Lower lobe of right lung (tissue), 2 donors: ENCODE measurements around the gene MEGF9. TPM values are rescaled to one million over a fixed set of nuclear protein-coding genes. Genes with fewer than 3 reads are reported as not detected.

Experiments
- ATAC-seq, 2 donors: fragments of 200-7000 bp; cut with Tn5 transposase; one replicate each; pipeline ENCODE4 v1.9.1; 2020 to 2022; ENCODE audit warnings: mild to moderate bottlenecking in 2 of 2, moderate library complexity in 2 of 2
- DNase-seq: peaks from one replicate; pipeline ENCODE4 v3.0.0-alpha.2; 2020
- H3K27ac ChIP-seq: fragments of 200-600 bp; one replicate; pipeline ENCODE4 v1.8.0; 2022
- H3K27me3 ChIP-seq: fragments of 200-600 bp; one replicate; pipeline ENCODE4 v1.8.0; 2022; ENCODE audit warnings: low read depth
- H3K36me3 ChIP-seq: fragments of 200-600 bp; one replicate; pipeline ENCODE4 v1.8.0; 2022; ENCODE audit warnings: mild to moderate bottlenecking
- H3K4me1 ChIP-seq: fragments of 200-600 bp; one replicate; pipeline ENCODE4 v1.8.0; 2022
- H3K4me3 ChIP-seq: fragments of 200-600 bp; one replicate; pipeline ENCODE4 v1.8.0; 2022; ENCODE audit warnings: mild to moderate bottlenecking
- H3K9me3 ChIP-seq: fragments of 200-600 bp; one replicate; pipeline ENCODE4 v1.8.0; 2022
- intact Hi-C: fragments of 100-400 bp; cut with DNase I; formaldehyde crosslinking; loops from one replicate; pipeline ENCODE4 v1.11.0; 2022
- total RNA-seq: library from RNA; stranded (reverse); fragmentation: NEBNext Ultra II Directional; extraction: Animal tissue kit (Norgen Biotek cat#: 25700); gene quantifications from one replicate; pipeline ENCODE4 v1.2.1, GENCODE V29; 2021
- TF ChIP-seq, protein P1 (sequence below): fragments of 200-600 bp; IDR thresholded peaks from one replicate; pipeline ENCODE4 v1.8.0; 2022; ENCODE audit warnings: antibody characterized with exemption, mild to moderate bottlenecking
- donor health status: DM: no; HTN: yes; CAD: no; lungs with severe emphysema.

Gene MEGF9
- total RNA-seq, 1 donor from 2014 or later = 71.1 TPM

DNA sequence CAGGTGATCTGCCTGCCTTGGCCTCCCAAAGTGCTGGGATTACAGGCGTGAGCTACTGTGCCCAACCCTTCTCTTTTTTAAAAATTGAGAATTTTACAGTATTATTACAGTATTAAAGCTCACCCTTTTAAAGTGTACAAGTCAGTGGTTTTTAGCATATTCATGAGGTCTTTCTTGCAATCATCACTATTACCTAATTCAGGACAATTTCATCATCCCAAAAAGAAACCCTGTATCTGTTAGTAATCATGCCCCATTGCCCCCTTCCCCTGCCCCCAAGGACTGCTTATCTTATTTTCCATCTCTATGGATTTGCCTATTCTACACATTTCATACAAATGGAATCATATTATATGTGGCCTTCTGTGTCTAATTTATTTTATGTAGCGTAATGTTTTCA is 22.6 kb upstream of the MEGF9 start:
- H3K27ac ChIP-seq = peak overlapping the region; percentile 51

DNA sequence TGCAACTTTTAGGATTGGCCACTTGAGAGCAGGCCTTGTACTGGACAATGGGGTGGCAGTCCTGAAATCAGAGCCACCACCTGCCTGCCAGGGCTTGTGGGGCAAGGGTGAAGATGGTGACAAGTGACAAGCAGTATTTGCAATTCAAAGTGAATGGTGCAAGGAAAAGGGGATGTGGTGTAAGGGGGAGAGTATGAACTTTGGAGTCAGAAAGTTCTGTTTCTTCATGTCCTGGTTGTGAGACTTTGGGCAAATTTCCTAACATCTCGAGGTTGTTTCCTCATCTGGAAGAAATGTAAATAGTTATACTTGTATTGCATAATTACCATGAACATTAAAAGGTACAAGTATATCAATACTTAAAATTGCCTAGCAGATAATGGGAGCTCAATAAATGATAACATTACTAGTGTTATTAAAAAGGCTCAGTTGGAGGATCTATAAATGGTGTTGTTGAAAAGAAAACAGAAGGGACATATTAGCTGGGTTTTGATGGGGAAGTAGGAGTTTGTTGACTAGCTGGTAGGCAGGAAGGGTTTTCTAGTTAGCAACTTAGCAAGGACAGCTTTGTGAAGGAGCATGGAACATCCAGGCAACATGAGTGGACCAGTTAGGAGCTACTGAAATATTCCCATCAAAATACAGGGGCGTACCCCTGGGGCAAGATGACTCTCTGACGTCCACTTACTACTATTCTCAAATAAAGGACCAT is 21.3 kb upstream of the MEGF9 start:
- H3K27ac ChIP-seq = peak overlapping the region; percentile 84
- H3K9me3 ChIP-seq = no peaks in the 10 kb centered on the region
- H3K36me3 ChIP-seq = no peaks in the 10 kb centered on the region
- TF ChIP-seq, protein P1, sequence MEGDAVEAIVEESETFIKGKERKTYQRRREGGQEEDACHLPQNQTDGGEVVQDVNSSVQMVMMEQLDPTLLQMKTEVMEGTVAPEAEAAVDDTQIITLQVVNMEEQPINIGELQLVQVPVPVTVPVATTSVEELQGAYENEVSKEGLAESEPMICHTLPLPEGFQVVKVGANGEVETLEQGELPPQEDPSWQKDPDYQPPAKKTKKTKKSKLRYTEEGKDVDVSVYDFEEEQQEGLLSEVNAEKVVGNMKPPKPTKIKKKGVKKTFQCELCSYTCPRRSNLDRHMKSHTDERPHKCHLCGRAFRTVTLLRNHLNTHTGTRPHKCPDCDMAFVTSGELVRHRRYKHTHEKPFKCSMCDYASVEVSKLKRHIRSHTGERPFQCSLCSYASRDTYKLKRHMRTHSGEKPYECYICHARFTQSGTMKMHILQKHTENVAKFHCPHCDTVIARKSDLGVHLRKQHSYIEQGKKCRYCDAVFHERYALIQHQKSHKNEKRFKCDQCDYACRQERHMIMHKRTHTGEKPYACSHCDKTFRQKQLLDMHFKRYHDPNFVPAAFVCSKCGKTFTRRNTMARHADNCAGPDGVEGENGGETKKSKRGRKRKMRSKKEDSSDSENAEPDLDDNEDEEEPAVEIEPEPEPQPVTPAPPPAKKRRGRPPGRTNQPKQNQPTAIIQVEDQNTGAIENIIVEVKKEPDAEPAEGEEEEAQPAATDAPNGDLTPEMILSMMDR = no peak
- DNase-seq = peak; percentile 83
- H3K4me1 ChIP-seq = peaks cover 49% of the 10 kb centered on the region
- no peak overlapping the region for H3K4me3 ChIP-seq
- H3K27me3 ChIP-seq = no peaks in the 10 kb centered on the region
- intact Hi-C loops = no loop called here
- ATAC-seq = peak; percentile 66 to 74

More for the DNA sequence above, 22.6 kb upstream of the MEGF9 start:
- ATAC-seq = no peak
- Histone ChIP-seq H3K9me3 (no peaks in the 10 kb centered on the region), H3K4me3 (no peak overlapping the region), H3K36me3 (no peaks in the 10 kb centered on the region), H3K4me1 (peaks cover 36% of the 10 kb centered on the region), H3K27me3 (no peaks in the 10 kb centered on the region)
- no peak for DNase-seq
- intact Hi-C loops = no loop called here
- TF ChIP-seq, protein P1 = no peak

DNA sequence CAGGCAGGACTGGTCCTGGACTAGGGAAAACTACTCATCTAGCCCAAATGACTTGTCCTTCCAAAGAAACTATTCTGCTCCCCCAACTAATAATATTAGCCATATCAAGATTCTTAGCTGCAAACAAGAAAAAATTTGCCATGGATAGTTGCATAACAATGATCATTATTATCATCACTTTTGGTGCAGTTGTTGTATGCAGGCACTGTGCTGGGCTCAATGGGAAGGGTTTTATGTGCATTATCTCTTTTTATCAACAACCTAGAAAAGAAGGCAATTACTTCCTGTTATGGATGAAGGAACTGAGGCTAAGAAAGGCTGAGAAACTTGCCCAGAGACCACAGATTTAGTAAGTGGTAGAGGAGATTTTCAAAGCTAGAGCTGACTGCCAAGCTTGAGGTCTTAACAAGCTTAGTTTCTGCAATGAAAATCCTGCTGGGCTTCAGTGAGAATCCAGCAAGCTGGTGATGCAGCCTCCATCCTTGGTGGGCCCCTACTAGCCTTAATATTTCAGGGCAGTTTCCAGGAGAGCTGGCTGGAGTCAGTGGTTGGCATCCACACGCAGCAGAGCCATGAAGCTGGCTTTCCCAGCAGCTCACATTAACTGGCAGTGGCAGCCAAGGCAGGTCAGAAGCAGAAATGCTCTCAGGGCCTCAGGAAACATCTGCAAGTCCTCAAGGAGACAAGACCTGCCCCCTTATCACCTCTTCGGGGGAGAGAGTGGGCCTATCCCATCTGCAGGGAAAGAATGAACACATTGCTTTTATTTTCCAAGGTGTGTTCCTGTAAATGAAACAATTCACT is 20.5 kb upstream of the MEGF9 start:
- H3K9me3 ChIP-seq = no peaks in the 10 kb centered on the region
- H3K27ac ChIP-seq = peak overlapping the region; percentile 84
- no peak for ATAC-seq
- no peaks in the 10 kb centered on the region for H3K27me3 ChIP-seq
- peaks cover 54% of the 10 kb centered on the region for H3K4me1 ChIP-seq
- H3K4me3 ChIP-seq = no peak overlapping the region
- DNase-seq = no peak
- H3K36me3 ChIP-seq = no peaks in the 10 kb centered on the region
- TF ChIP-seq, protein P1 = no peak
- intact Hi-C loops = no loop called here

DNA sequence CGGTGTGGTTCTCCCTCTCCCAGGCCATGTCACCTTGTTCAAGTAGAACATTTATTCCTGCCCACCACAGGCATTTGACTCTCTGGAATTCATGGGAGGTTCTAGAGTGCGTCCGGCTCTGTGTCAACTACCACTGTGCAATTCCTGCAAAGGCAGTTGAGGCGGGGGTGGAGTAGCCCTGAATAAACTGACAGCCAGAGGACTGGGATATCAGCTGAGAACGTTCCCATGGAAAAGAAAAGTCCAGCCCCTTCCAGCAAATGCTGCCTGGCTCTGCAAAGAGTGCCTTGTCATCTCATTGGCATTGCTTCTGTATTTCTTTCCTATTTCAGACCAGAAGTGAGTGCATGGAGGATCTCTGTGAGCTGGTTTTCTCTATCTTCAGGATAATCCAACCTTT is 18.9 kb upstream of the MEGF9 start:
- no peaks in the 10 kb centered on the region for H3K9me3 ChIP-seq
- H3K4me3 ChIP-seq = no peak overlapping the region
- H3K27ac ChIP-seq = peak overlapping the region; percentile 61
- no peaks in the 10 kb centered on the region for H3K36me3 ChIP-seq
- peaks cover 63% of the 10 kb centered on the region for H3K4me1 ChIP-seq
- peak; percentile 73 for DNase-seq
- TF ChIP-seq, protein P1 = no peak
- no peaks in the 10 kb centered on the region for H3K27me3 ChIP-seq
- peak; percentile 79 to 80 for ATAC-seq
- intact Hi-C loops = no loop called here

DNA sequence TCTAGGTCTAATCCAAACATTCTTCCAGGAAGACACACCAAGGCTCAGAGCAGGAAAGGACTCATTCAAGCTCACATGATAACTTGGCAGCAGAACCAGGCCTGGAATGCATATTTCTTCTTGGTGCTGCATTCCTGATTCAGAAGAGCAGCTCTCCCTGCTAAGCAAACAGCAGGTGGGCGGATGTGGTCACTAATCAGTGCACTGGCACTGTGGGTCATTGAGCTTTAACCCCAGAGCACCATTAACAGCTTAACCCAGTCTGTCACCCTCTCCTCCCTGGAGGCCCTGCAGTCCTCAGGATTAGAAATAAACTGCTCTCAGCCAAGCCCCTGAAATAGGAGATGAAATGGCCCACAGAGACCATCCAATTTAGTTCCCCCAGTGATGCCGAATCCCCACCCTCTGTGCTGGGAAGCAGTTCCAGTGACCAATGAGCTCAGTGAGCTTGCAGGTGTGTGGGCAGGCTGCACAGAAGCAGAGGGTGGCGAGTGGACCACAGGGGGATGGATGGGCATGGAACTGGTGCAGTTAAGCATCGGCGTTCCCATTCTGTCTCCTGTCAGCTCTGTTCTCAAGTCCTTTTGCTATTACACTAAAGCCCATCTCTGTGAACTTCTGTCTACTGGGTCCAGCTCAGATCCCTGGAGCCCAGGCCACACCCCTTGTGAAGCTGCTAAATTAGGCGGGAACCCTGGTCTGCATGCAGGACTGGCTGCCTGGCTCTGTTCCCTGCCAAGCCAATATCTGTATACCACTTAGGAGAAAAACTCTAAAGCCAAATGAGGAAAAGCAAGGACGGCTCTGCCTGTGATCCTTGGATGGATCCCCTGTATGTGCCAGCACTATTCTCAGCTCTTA is 16.6 kb upstream of the MEGF9 start:
- H3K36me3 ChIP-seq = no peaks in the 10 kb centered on the region
- no peaks in the 10 kb centered on the region for H3K27me3 ChIP-seq
- H3K9me3 ChIP-seq = no peaks in the 10 kb centered on the region
- intact Hi-C loops = no loop called here
- ATAC-seq (peak; percentile 88 to 89), DNase-seq (peak; percentile 82)
- H3K4me1 ChIP-seq = peaks cover 60% of the 10 kb centered on the region
- H3K4me3 ChIP-seq = no peak overlapping the region
- TF ChIP-seq, protein P1 = no peak
- H3K27ac ChIP-seq = peak overlapping the region; percentile 61
